ENCODE results near the gene BRI3BP. TPM values are rescaled to one million over a fixed set of nuclear protein-coding genes. Genes with fewer than 3 reads are reported as not detected.

Gene BRI3BP, protein sequence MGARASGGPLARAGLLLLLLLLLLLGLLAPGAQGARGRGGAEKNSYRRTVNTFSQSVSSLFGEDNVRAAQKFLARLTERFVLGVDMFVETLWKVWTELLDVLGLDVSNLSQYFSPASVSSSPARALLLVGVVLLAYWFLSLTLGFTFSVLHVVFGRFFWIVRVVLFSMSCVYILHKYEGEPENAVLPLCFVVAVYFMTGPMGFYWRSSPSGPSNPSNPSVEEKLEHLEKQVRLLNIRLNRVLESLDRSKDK
- total RNA-seq (2022) = 19.6 and 20.6 TPM in 2 replicates
- Bru-seq, nascent RNA = percentile 67 among the genes with signal in this experiment
- BruChase-seq, experiment 1, labeled RNA remaining after a 2-hour chase = percentile 83 among the genes with signal in this experiment
- percentile 90 among the genes with signal in this experiment for BruChase-seq, experiment 2, labeled RNA remaining after a 6-hour chase
- long read RNA-seq, full-length matches to known transcripts = 51 of 65 reads
- long read RNA-seq, partial matches to known transcripts = 3 of 65 reads
- long read RNA-seq, other reads (novel, unspliced or antisense) = 11 of 65 reads

DNA sequence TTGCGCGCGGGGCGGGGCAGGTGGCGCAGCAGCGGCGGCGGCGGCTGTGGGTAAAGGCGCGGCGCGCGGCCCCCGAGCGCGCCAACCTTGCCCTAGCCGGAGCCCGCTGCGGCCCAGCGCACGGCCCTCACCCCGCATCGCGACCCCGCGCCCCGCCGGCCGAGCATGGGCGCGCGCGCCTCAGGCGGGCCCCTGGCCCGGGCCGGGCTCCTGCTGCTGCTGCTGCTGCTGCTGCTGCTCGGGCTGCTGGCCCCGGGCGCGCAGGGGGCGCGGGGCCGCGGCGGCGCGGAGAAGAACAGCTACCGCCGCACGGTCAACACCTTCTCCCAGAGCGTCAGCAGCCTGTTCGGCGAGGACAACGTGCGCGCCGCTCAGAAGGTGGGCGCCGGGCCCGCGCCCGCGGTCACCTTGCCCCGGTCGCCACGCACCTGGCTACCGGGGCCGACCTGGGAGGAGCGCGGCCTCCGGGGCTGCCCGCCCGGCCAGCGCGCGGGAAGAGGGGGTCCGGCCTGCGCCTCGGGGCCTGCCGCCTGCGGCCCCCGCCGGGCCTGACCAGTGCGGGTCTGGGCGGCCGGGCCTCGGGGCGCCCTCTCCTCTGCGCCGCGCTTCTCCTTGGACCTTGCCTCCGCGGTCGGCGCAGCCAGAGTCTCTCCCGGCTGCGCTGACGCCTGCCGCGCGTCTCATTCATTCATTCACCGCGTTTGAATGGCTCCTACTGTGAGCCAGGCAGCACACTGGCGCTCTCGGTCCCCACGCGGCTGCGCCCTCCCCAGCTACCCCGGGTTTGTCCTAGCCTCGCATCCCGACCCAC lies at the start of gene BRI3BP:
Gene BRI3BP (plus strand): TSS at position 20 of the 811 bp plus-strand sequence. CDS start 146 bp downstream, at position 166.
- Histone ChIP-seq H3K27me3 (replicated peaks; ENCODE audit: control insufficient read depth, insufficient read depth, low read length) (no peaks in the 10 kb centered on the region), H3K4me3 (ENCODE audit: low read depth, low read length) (peak within 1 kb of the TSS; percentile 60), H3K4me1 (no peaks in the 10 kb centered on the region), H3K36me3 (ENCODE audit: control insufficient read depth, insufficient read depth, low read length) (no peaks in the 10 kb centered on the region), H3K9me3 (no peaks in the 10 kb centered on the region)
- no peaks in the 10 kb centered on the region for H3K9me3 Mint-ChIP-seq (ENCODE audit: unreplicated experiment)
- intact Hi-C loops (cut with micrococcal nuclease; ENCODE audit: unreplicated experiment) = loop anchor here (1.0 to 2.0 kb wide), 2 partner anchors 35 to 71 kb away; partner anchors contain the start of gene AACS
- TF ChIP-seq, protein P1, sequence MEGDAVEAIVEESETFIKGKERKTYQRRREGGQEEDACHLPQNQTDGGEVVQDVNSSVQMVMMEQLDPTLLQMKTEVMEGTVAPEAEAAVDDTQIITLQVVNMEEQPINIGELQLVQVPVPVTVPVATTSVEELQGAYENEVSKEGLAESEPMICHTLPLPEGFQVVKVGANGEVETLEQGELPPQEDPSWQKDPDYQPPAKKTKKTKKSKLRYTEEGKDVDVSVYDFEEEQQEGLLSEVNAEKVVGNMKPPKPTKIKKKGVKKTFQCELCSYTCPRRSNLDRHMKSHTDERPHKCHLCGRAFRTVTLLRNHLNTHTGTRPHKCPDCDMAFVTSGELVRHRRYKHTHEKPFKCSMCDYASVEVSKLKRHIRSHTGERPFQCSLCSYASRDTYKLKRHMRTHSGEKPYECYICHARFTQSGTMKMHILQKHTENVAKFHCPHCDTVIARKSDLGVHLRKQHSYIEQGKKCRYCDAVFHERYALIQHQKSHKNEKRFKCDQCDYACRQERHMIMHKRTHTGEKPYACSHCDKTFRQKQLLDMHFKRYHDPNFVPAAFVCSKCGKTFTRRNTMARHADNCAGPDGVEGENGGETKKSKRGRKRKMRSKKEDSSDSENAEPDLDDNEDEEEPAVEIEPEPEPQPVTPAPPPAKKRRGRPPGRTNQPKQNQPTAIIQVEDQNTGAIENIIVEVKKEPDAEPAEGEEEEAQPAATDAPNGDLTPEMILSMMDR (IDR thresholded peaks at IDR 0.05; ENCODE audit: insufficient read depth in 1 of 2, low read depth in 1 of 2, low read length in 1 of 2, severe bottlenecking in 1 of 2, unreplicated experiment in 1 of 2) = no peak
- peaks cover 15% of the 10 kb centered on the region for H3K4me1 Mint-ChIP-seq (ENCODE audit: low read depth, unreplicated experiment)
- peak within 1 kb of the TSS; percentile 94 for H3K4me3 Mint-ChIP-seq (ENCODE audit: unreplicated experiment)
- ChIA-PET POLR2A (interaction anchor here (1.1 kb wide), 1 partner anchor 79 kb away, joined by 3 read pairs; the partner anchor contains the start of gene UBC), CTCF (interaction anchor here (1.0 kb wide), 3 partner anchors 54 to 71 kb away, joined by 3 to 4 read pairs (median 3); partner anchors contain the start of gene AACS)
- H3K27me3 Mint-ChIP-seq (ENCODE audit: insufficient read depth, unreplicated experiment) = no peaks in the 10 kb centered on the region
- BruUV-seq (replicated peaks) = no TSS peak
- peak; percentile 52 to 57 for DNase-seq
- H3K27ac Mint-ChIP-seq (ENCODE audit: unreplicated experiment) = peak within 1 kb of the TSS; percentile 77
- peaks cover 20% of the 10 kb centered on the region for H3K36me3 Mint-ChIP-seq (ENCODE audit: insufficient read depth, unreplicated experiment)

DNA sequence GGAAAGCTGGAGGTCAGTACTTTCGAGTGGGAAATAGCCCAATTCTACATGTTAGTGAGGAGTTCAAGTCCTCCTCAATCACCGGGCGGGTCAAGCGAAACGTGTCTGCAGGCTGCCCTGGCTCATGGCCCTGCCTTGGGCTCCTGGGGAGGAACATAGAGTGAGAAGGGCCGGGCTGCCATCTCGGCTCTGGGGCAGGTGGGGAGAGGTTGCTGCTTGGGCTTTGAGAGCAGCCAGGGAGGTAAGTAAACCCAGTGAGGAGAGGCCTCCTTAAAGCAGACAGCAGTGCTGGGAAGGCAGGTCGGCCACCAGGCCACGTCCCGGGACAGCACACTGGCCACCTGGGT lies 47.0 kb upstream of the BRI3BP start:
- H3K9me3 Mint-ChIP-seq (ENCODE audit: unreplicated experiment) = no peaks in the 10 kb centered on the region
- no peaks in the 10 kb centered on the region for H3K27me3 Mint-ChIP-seq (ENCODE audit: insufficient read depth, unreplicated experiment)
- TF ChIP-seq, protein P1 (IDR thresholded peaks at IDR 0.05; ENCODE audit: insufficient read depth in 1 of 2, low read depth in 1 of 2, low read length in 1 of 2, severe bottlenecking in 1 of 2, unreplicated experiment in 1 of 2) = no peak
- Histone ChIP-seq H3K4me1 (no peaks in the 10 kb centered on the region), H3K36me3 (ENCODE audit: control insufficient read depth, insufficient read depth, low read length) (no peaks in the 10 kb centered on the region; the same call in 1 of the 2 replicates), H3K9me3 (no peaks in the 10 kb centered on the region), H3K4me3 (ENCODE audit: low read depth, low read length) (no peak overlapping the region), H3K27me3 (replicated peaks; ENCODE audit: control insufficient read depth, insufficient read depth, low read length) (no peaks in the 10 kb centered on the region)
- POLR2A ChIA-PET = no interaction called here
- peaks cover 47% of the 10 kb centered on the region for H3K36me3 Mint-ChIP-seq (ENCODE audit: insufficient read depth, unreplicated experiment)
- no peak for DNase-seq
- CTCF ChIA-PET = no interaction called here
- H3K27ac Mint-ChIP-seq (ENCODE audit: unreplicated experiment) = no peak overlapping the region
- H3K4me3 Mint-ChIP-seq (ENCODE audit: unreplicated experiment) = no peak overlapping the region
- no TSS peak for BruUV-seq (replicated peaks)
- intact Hi-C loops (cut with micrococcal nuclease; ENCODE audit: unreplicated experiment) = no loop called here
- no peaks in the 10 kb centered on the region for H3K4me1 Mint-ChIP-seq (ENCODE audit: low read depth, unreplicated experiment)

DNA sequence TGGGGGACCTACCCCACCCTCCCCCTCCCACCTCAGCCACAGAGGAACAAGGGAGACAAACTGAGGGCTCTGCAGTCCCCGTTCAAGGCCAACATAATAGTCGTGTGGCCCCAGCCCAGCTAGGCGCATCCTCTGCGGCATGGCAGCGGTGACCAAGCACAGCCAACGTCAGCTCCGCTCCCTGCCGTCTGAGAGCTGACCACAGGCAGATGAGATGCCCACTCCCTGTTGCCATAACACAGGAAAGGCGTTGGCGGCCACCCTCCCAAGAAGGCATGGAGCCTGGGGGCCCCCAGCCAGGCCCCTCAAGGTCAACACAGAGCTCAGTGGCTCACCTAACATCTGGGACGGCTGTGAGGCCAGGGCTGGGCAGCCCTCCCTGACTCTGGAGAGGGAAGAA lies 46.4 kb upstream of the BRI3BP start:
- no peaks in the 10 kb centered on the region for H3K4me1 ChIP-seq
- CTCF ChIA-PET = interaction anchor here (0.6 kb wide), 1 partner anchor 121 kb away, joined by 3 read pairs; no protein-coding TSS in a partner anchor
- no peaks in the 10 kb centered on the region for H3K9me3 ChIP-seq
- Mint-ChIP-seq H3K36me3 (ENCODE audit: insufficient read depth, unreplicated experiment) (peaks cover 50% of the 10 kb centered on the region), H3K4me3 (ENCODE audit: unreplicated experiment) (no peak overlapping the region), H3K9me3 (ENCODE audit: unreplicated experiment) (no peaks in the 10 kb centered on the region), H3K27me3 (ENCODE audit: insufficient read depth, unreplicated experiment) (no peaks in the 10 kb centered on the region), H3K4me1 (ENCODE audit: low read depth, unreplicated experiment) (no peaks in the 10 kb centered on the region), H3K27ac (ENCODE audit: unreplicated experiment) (no peak overlapping the region)
- H3K27me3 ChIP-seq (replicated peaks; ENCODE audit: control insufficient read depth, insufficient read depth, low read length) = no peaks in the 10 kb centered on the region
- TF ChIP-seq, protein P1 (IDR thresholded peaks at IDR 0.05; ENCODE audit: insufficient read depth in 1 of 2, low read depth in 1 of 2, low read length in 1 of 2, severe bottlenecking in 1 of 2, unreplicated experiment in 1 of 2) = no peak
- DNase-seq = no peak
- H3K36me3 ChIP-seq (ENCODE audit: control insufficient read depth, insufficient read depth, low read length) = no peaks in the 10 kb centered on the region; the same call in 1 of the 2 replicates
- BruUV-seq (replicated peaks) = no TSS peak
- POLR2A ChIA-PET = no interaction called here
- H3K4me3 ChIP-seq (ENCODE audit: low read depth, low read length) = no peak overlapping the region
- intact Hi-C loops (cut with micrococcal nuclease; ENCODE audit: unreplicated experiment) = no loop called here

All from Caco-2 (cell line).